Upper lobe of left lung (tissue), 6 donors: ENCODE measurements around the gene OGFOD3. TPM values are rescaled to one million over a fixed set of nuclear protein-coding genes. Genes with fewer than 3 reads are reported as not detected.

Experiments used
- ATAC-seq, 2 donors: fragments of 200-7000 bp; cut with Tn5 transposase; one replicate each; pipeline ENCODE4 v1.9.1; 2022; ENCODE audit warnings: mild to moderate bottlenecking in 2 of 2, moderate library complexity in 2 of 2; ENCODE audit not compliant: low FRiP score in 2 of 2
- DNase-seq, 2 donors: peaks; one replicate each; pipeline ENCODE4 v3.0.0-alpha.2; 2019 to 2020
- H3K27ac ChIP-seq, 4 donors: fragments of 200-600 bp; sonication (generic); one replicate each; pipeline ENCODE4 v1.5.1; 2016 to 2019
- H3K27me3 ChIP-seq, 4 donors: fragments of 200-600 bp; sonication (generic); one replicate each; pipeline ENCODE4 v1.5.1; 2017 to 2019
- H3K36me3 ChIP-seq, 4 donors: fragments of 200-600 bp; sonication (generic); one replicate each; pipeline ENCODE4 v1.5.1; 2016 to 2019
- H3K4me1 ChIP-seq, 4 donors: fragments of 200-600 bp; sonication (generic); one replicate each; pipeline ENCODE4 v1.5.1; 2018 to 2019
- H3K4me3 ChIP-seq, 4 donors: fragments of 200-600 bp; sonication (generic); one replicate each; pipeline ENCODE4 v1.5.1; 2017 to 2019; ENCODE audit warnings: mild to moderate bottlenecking in 2 of 4, moderate library complexity in 1 of 4
- H3K9me3 ChIP-seq, 4 donors: fragments of 200-600 bp; sonication (generic); one replicate each; pipeline ENCODE4 v1.5.1; 2018 to 2019
- CTCF ChIP-seq, 6 experiments: fragments of 450-650 bp in 4 of 6; fragments of 200-600 bp in 2 of 6; sonication (generic) in 2 of 6; IDR thresholded peaks; one replicate each; pipeline ENCODE4 v1.5.1; 2016 to 2019; ENCODE audit warnings: antibody characterized with exemption in 6 of 6
- EP300 ChIP-seq, 4 donors: sonication (generic); formaldehyde crosslinking; IDR thresholded peaks; one replicate each; pipeline ENCODE4 v1.5.1; 2017; ENCODE audit warnings: antibody characterized with exemption in 4 of 4, control low read depth in 2 of 4
- POLR2A ChIP-seq, 4 donors: fragments of 450-650 bp; IDR thresholded peaks; one replicate each; pipeline ENCODE4 v1.5.1; 2016 to 2017; ENCODE audit warnings: antibody characterized with exemption in 4 of 4, mild to moderate bottlenecking in 2 of 4
- POLR2AphosphoS5 ChIP-seq, 2 donors: sonication (generic); formaldehyde crosslinking; IDR thresholded peaks; one replicate each; pipeline ENCODE4 v1.5.1; 2017; ENCODE audit warnings: antibody characterized with exemption in 2 of 2
- WGBS, 2 donors: methylation state at CpG; one replicate each; pipeline ENCODE4 v1.1.5; 2017 to 2018; 5-methylcytosine and 5-hydroxymethylcytosine counted together
- total RNA-seq, 6 donors: library from RNA; depleted of rRNA in 4 of 6; stranded (reverse); fragments of >200 nt in 4 of 6; gene quantifications; one replicate each; pipeline versions ENCODE4 v1.1.0 to v1.2.1, GENCODE V29; 2016 to 2021
- donor health status: DM: no; HTN: no; CAD: no; lungs with moderate emphysema.
- donor health status: DM: no; HTN: yes; CAD: no; lungs with severe emphysema.

OGFOD3 gene
- total RNA-seq, 6 donors from 2014 or later = 20.0 to 76.9 (median 38.2) TPM

GRCh38 chr17:82389379-82389778, 29.0 kb downstream of the OGFOD3 start:
- Histone ChIP-seq H3K9me3 (no peaks in the 10 kb centered on the region), H3K27me3 (peaks cover 0 to 15% (median 7%) of the 10 kb centered on the region in 4 donors), H3K4me3 (no peak overlapping the region), H3K36me3 (peaks cover 2 to 28% (median 16%) of the 10 kb centered on the region in 4 donors), H3K4me1 (peaks cover 7 to 14% (median 9%) of the 10 kb centered on the region in 4 donors), H3K27ac (no peak overlapping the region)
- ATAC-seq (no peak), DNase-seq (no peak)
- 87 to 88% methylated on average over 10 of the region's 10 CpGs for WGBS, 2 donors
- TF ChIP-seq CTCF (IDR thresholded peaks at IDR 0.05) = no peak
- TF ChIP-seq EP300 (IDR thresholded peaks at IDR 0.05) = no peak
- no peak for TF ChIP-seq POLR2AphosphoS5 (IDR thresholded peaks at IDR 0.05)
- no peak for TF ChIP-seq POLR2A (IDR thresholded peaks at IDR 0.05)

DNA sequence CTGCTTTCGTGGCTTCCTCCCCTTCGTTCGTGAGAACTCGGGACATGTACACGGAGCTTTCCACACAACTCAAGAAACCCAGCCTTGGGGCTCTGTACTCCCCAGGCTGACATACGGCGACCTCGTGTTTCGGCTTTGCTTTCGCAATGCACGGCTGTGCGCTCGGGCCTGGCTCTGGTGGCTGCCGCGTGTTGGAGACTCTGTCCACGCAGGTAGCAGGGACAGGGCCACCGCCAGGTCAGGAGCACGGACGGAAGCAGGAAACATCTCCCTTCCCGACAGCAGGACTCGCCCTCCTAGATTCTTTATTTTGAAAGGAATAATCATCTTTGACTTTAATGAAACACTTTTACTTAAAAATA, 29.5 kb downstream of the OGFOD3 start:
- Histone ChIP-seq H3K27me3 (peaks cover 0 to 15% (median 7%) of the 10 kb centered on the region in 4 donors), H3K36me3 (peaks cover 2 to 24% (median 16%) of the 10 kb centered on the region in 4 donors), H3K4me3 (no peak overlapping the region), H3K4me1 (peaks cover 7 to 14% (median 9%) of the 10 kb centered on the region in 4 donors), H3K9me3 (no peaks in the 10 kb centered on the region), H3K27ac (no peak overlapping the region)
- no peak for ATAC-seq
- WGBS, 2 donors = 84 to 86% methylated on average over 13 to 19 of the region's 21 CpGs
- no peak for TF ChIP-seq POLR2AphosphoS5 (IDR thresholded peaks at IDR 0.05)
- TF ChIP-seq CTCF (IDR thresholded peaks at IDR 0.05) = no peak
- TF ChIP-seq EP300 (IDR thresholded peaks at IDR 0.05) = no peak
- no peak for TF ChIP-seq POLR2A (IDR thresholded peaks at IDR 0.05)
- DNase-seq = peak in 1 of 2 donors; percentile 60

- peaks cover 0 to 15% (median 7%) of the 10 kb centered on the region in 4 donors for H3K27me3 ChIP-seq
- no peaks in the 10 kb centered on the region for H3K9me3 ChIP-seq
- peaks cover 2 to 21% (median 14%) of the 10 kb centered on the region in 4 donors for H3K36me3 ChIP-seq
- H3K27ac ChIP-seq = no peak overlapping the region
- ATAC-seq = no peak
- WGBS, 2 donors = 62 to 82% methylated on average over 18 to 24 of the region's 34 CpGs
- H3K4me1 ChIP-seq = peaks cover 7 to 14% (median 9%) of the 10 kb centered on the region in 4 donors
- TF ChIP-seq EP300 (IDR thresholded peaks at IDR 0.05) (no peak), CTCF (IDR thresholded peaks at IDR 0.05) (peak in 1 of 6 experiments; percentile 22)
- DNase-seq = peak; percentile 52 to 89
- no peak overlapping the region for H3K4me3 ChIP-seq
Observed at GRCh38 chr17:82388223-82388921, 30.0 kb downstream of the OGFOD3 start.

DNA sequence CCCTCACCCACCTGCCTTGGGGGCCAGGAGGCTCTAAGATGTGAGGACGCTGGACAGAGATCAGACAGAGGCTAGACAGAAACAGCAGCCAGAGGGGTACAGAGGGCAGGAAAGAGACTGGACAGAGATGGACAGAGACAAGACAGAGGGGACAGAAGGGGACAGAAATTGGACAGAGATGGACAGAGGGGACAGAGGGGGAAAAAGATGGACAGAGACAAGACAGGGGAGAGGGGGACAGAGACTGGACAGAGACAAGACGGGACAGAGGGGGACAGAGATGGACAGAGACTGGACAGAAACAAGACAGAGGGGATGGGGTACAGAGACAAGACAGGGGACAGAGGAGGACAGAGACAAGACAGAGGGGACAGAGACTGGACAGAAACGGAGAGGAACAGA, 30.7 kb downstream of the OGFOD3 start:
- ATAC-seq (no peak), DNase-seq (no peak)
- H3K4me3 ChIP-seq = no peak overlapping the region
- no peak overlapping the region for H3K27ac ChIP-seq
- H3K36me3 ChIP-seq = peaks cover 2 to 15% (median 10%) of the 10 kb centered on the region in 4 donors
- WGBS, 2 donors = 63 to 64% methylated on average over 3 of the region's 3 CpGs
- H3K4me1 ChIP-seq = peaks cover 7 to 14% (median 9%) of the 10 kb centered on the region in 4 donors
- TF ChIP-seq POLR2AphosphoS5 (IDR thresholded peaks at IDR 0.05) = no peak
- H3K9me3 ChIP-seq = no peaks in the 10 kb centered on the region
- H3K27me3 ChIP-seq = peaks cover 0 to 15% (median 7%) of the 10 kb centered on the region in 4 donors

DNA sequence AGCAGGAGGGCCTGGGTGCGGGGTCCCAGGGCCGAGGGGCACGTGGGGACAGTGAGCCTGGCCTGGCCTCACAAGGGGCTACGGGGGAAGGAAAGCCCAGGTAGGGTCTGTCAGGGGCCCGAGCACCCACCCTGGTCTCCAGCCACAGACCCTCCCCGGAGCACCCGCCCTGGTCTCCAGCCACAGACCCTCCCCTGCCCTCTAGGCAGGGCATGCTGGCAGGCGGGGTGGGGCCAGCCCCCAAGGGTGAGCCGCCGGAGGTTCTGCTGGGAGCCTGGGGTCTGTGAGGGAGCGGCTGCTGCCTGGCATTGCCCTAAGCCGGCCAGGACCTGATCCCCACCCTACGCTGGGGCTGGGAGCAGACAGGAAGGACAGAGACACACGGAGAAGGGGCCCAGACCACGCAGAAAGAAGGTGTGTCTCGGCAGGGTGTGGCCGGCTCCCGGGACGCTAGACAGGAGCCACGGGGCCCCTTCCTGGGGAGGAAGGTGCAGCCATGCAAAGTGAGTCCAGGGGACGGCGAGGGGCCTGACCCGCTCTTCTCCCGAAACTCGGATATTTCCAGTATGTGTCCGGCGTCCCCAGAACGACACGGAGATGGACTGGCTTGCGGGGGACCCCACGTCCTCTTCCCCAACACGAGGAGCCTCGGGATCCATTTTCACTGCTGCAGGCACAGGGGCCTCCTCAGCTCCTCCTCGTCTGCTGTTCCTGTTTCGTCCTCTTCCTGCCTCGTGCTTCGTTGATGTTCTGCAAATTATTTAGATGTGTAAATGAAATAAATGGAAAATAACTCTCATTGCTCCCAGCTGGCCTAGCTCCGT, 31.3 kb downstream of the OGFOD3 start:
- peaks cover 1 to 9% (median 5%) of the 10 kb centered on the region in 4 donors for H3K36me3 ChIP-seq
- H3K9me3 ChIP-seq = no peaks in the 10 kb centered on the region
- TF ChIP-seq CTCF (IDR thresholded peaks at IDR 0.05) (no peak), EP300 (IDR thresholded peaks at IDR 0.05) (no peak), POLR2AphosphoS5 (IDR thresholded peaks at IDR 0.05) (no peak), POLR2A (IDR thresholded peaks at IDR 0.05) (no peak)
- no peak overlapping the region for H3K4me3 ChIP-seq
- WGBS, 2 donors = 45 to 57% methylated on average over 22 to 27 of the region's 38 CpGs
- ATAC-seq = peak in 1 of 2 donors; percentile 2
- peaks cover 0 to 15% (median 7%) of the 10 kb centered on the region in 4 donors for H3K27me3 ChIP-seq
- H3K4me1 ChIP-seq = peaks cover 7 to 14% (median 9%) of the 10 kb centered on the region in 4 donors
- no peak overlapping the region for H3K27ac ChIP-seq
- peak in 1 of 2 donors; percentile 71 for DNase-seq
